Pancreas (tissue), 10 donors: ENCODE measurements around the gene BABAM2. TPM values are rescaled to one million over a fixed set of nuclear protein-coding genes. Genes with fewer than 3 reads are reported as not detected.

ENCODE experiments used
- ATAC-seq, 4 donors: fragments of 200-7000 bp; cut with Tn5 transposase; one replicate each; pipeline versions ENCODE4 v1.8.0 to v1.9.1; 2020; ENCODE audit warnings: mild to moderate bottlenecking in 4 of 4, moderate library complexity in 4 of 4
- DNase-seq, 6 donors: peaks; one replicate each; pipeline ENCODE4 v3.0.0-alpha.2; 2020
- FAIRE-seq: peaks from 2 replicates; lab custom pipeline; 2012; peaks lifted over from hg19 to GRCh38; lab: Jason Lieb, UNC
- H3K27ac ChIP-seq, 4 donors: fragments of 200-600 bp; sonication (generic); 1 replicate in 3 of 4; 2 replicates in 1 of 4; pipeline versions ENCODE4 v1.5.0 to v1.8.0; 2020
- H3K27me3 ChIP-seq, 4 donors: fragments of 200-600 bp; one replicate each; pipeline ENCODE4 v1.8.0; 2021
- H3K36me3 ChIP-seq, 3 donors: fragments of 200-600 bp; sonication (generic) in 1 of 3; one replicate each; pipeline versions ENCODE4 v1.5.0 to v1.8.0; 2020 to 2021
- H3K4me1 ChIP-seq, 3 donors: fragments of 200-600 bp; one replicate each; pipeline ENCODE4 v1.8.0; 2021
- H3K4me3 ChIP-seq, 4 donors: fragments of 200-600 bp; sonication (generic) in 2 of 4; one replicate each; pipeline versions ENCODE4 v1.5.0 to v1.8.0; 2020 to 2021
- H3K9me3 ChIP-seq, 4 donors: fragments of 200-600 bp; one replicate each; pipeline ENCODE4 v1.8.0; 2021
- CTCF ChIP-seq, 4 donors: fragments of 200-600 bp; sonication (generic) in 3 of 4; IDR thresholded peaks; one replicate each; pipeline versions ENCODE4 v1.5.0 to v1.8.0; 2021; ENCODE audit warnings: antibody characterized with exemption in 4 of 4
- WGBS, 2 donors: extraction: QIAGEN DNeasy Blood & Tissue Kit; methylation state at CpG; one replicate each; pipeline ENCODE4 v1.1.7; 2013; 5-methylcytosine and 5-hydroxymethylcytosine counted together
- intact Hi-C, 3 donors: fragments of 100-400 bp; cut with DNase I; formaldehyde crosslinking; loops; one replicate each; pipeline versions ENCODE4 v1.11.1 to v1.14.2; 2022
- polyA plus RNA-seq, 2 donors: library from polyadenylated mRNA; stranded (reverse); fragments of 200-250 nt; gene quantifications; one replicate each; pipeline ENCODE4 v1.2.3, GENCODE V29; 2013
- total RNA-seq, 6 donors: library from RNA; stranded (reverse); fragmentation: NEBNext Ultra II Directional in 4 of 6; extraction: Animal tissue kit (Norgen Biotek cat#: 25700) in 4 of 6; gene quantifications; one replicate each; pipeline versions ENCODE4 v1.2.1 to v1.2.4, GENCODE V29; 2021 to 2023
- donor health status: healthy with polysubstance abuse.
- donor health status: DM: no; HTN: no; CAD: no; lungs with moderate emphysema.
- donor health status: DM: no; HTN: no; CAD: no.
- donor health status: control.
- donor health status: control.
- donor health status: Bipolar disorder and iron deficiency.
- donor health status: DM: yes; HTN: yes; CAD: no.
- donor health status: DM: no; HTN: no; CAD: no.
- donor health status: DM: no; HTN: no; CAD: no.
- donor health status: DM: yes; HTN: yes; CAD: no.

Gene BABAM2
- total and polyA plus RNA-seq, 8 donors = 9.4 to 21.3 (median 15.6) TPM

GRCh38 chr2:28239207-28239606 lies 348.7 kb downstream of the BABAM2 start:
- Histone ChIP-seq H3K27me3 (no peaks in the 10 kb centered on the region), H3K4me3 (no peak overlapping the region), H3K4me1 (peaks cover 0 to 4% (median 0%) of the 10 kb centered on the region in 3 donors), H3K9me3 (no peaks in the 10 kb centered on the region), H3K36me3 (no peaks in the 10 kb centered on the region), H3K27ac (no peak overlapping the region)
- TF ChIP-seq CTCF (IDR thresholded peaks at IDR 0.05) = no peak
- intact Hi-C loops = no loop called here
- 60 to 63% methylated on average over 1 of the region's 1 CpG for WGBS, 2 donors
- no peak for ATAC-seq
- DNase-seq = no peak
- no peak for FAIRE-seq

DNA sequence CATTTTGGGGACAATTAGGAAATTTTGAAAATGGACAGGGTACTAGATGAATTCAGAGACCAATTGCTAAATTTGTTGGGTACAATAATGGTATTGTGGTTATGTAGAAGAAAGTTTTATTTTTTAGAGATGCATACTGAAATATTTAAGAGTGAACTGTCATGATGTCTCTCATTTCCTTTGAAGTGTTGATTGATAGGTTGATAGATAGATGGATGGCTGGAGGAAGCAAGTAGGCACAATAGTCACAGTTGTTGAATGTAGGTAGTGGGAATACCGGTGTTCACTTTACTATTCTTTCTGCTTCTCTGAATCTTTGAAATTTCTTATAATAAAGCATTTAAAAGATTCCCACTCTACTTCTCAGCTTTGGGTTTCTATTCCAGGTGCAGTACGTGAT lies 350.4 kb downstream of the BABAM2 start:
- peaks cover 0 to 4% (median 0%) of the 10 kb centered on the region in 3 donors for H3K4me1 ChIP-seq
- 95 to 98% methylated on average over 2 of the region's 2 CpGs for WGBS, 2 donors
- FAIRE-seq (no peak), DNase-seq (no peak), ATAC-seq (no peak)
- H3K4me3 ChIP-seq = no peak overlapping the region
- no peak overlapping the region for H3K27ac ChIP-seq
- no peaks in the 10 kb centered on the region for H3K36me3 ChIP-seq
- no peaks in the 10 kb centered on the region for H3K27me3 ChIP-seq
- TF ChIP-seq CTCF (IDR thresholded peaks at IDR 0.05) = no peak
- no peaks in the 10 kb centered on the region for H3K9me3 ChIP-seq
- intact Hi-C loops = no loop called here

DNA sequence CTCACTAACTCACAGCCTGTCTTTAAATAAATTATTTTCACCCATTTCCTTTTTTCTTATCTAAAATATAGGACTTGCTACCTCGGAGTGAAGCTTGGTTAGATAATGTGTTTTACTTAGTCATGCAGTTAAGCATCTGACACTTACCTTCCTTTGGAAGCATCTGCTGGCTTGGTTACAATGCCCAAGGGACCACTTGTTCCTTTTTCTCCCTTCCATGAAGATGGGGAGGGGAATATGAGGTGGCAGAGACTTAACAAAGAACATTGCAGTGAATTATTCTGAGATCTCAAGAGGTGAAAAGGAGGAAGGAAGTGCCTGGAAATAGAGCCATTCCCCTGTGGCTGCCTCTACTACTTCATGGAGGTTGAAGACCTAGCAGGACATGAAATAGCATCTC lies 356.8 kb downstream of the BABAM2 start:
- Histone ChIP-seq H3K4me1 (no peaks in the 10 kb centered on the region), H3K27me3 (no peaks in the 10 kb centered on the region), H3K27ac (no peak overlapping the region), H3K9me3 (no peaks in the 10 kb centered on the region), H3K36me3 (no peaks in the 10 kb centered on the region), H3K4me3 (no peak overlapping the region)
- FAIRE-seq (no peak), DNase-seq (no peak), ATAC-seq (no peak)
- no peak for TF ChIP-seq CTCF (IDR thresholded peaks at IDR 0.05)
- intact Hi-C loops = no loop called here
- 45 to 51% methylated on average over 1 of the region's 1 CpG for WGBS, 2 donors

- Histone ChIP-seq H3K36me3 (no peaks in the 10 kb centered on the region), H3K27me3 (no peaks in the 10 kb centered on the region), H3K4me3 (no peak overlapping the region), H3K27ac (no peak overlapping the region), H3K4me1 (no peaks in the 10 kb centered on the region), H3K9me3 (no peaks in the 10 kb centered on the region)
- intact Hi-C loops = no loop called here
- FAIRE-seq (no peak), DNase-seq (no peak), ATAC-seq (no peak)
- no peak for TF ChIP-seq CTCF (IDR thresholded peaks at IDR 0.05)
Measured at GRCh38 chr2:28247734-28248133, 357.2 kb downstream of the BABAM2 start.

- ATAC-seq = no peak
- no peak for TF ChIP-seq CTCF (IDR thresholded peaks at IDR 0.05)
- H3K9me3 ChIP-seq = no peaks in the 10 kb centered on the region
- FAIRE-seq = no peak
- H3K27me3 ChIP-seq = no peaks in the 10 kb centered on the region
- no peaks in the 10 kb centered on the region for H3K36me3 ChIP-seq
- intact Hi-C loops = no loop called here
- H3K4me1 ChIP-seq = no peaks in the 10 kb centered on the region
- no peak for DNase-seq
- no peak overlapping the region for H3K27ac ChIP-seq
- H3K4me3 ChIP-seq = no peak overlapping the region
- WGBS, 2 donors = 95 to 98% methylated on average over 2 of the region's 2 CpGs
Measured at GRCh38 chr2:28248511-28248910, 358.0 kb downstream of the BABAM2 start.
